Activated naive CD4-positive, alpha-beta T cell (primary cell): Measurements from ENCODE around the gene HELZ.
"Not testable (repeated sequence)": the region's sequence is repeated elsewhere in the genome, so short reads cannot be mapped to it uniquely, and the experiment has no call there.

Experiments used
- DNase-seq, 4 experiments: peaks; one replicate each; lab custom pipeline; 2025; lab: John Stamatoyannopoulos, UW

Gene HELZ

GRCh38 chr17:67113486-67113885, 131.5 kb downstream of the HELZ start:
- no peak for DNase-seq

DNA sequence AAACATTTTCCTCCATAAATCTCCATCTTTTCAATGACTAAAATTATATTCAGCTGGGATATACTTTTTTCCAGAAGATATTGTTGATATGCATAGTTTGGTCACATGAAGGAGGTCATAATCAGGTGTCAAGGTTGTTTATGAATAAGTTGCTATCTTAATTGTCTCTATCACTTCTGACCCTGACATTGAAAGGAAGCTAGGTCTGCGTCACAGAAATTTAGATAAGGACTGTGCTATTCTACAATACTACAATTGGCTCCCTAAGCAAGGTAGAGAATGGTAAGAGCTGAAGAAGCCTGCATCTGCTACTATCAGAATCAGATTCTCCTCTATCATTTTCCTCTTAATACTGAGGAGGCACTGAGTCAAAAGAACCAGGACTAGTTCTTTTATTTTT, 133.2 kb downstream of the HELZ start:
- no peak for DNase-seq

- DNase-seq: no peak
These were observed 133.7 kb downstream of the HELZ start for GRCh38 chr17:67111327-67111726.

- no peak for DNase-seq
These were observed 134.4 kb downstream of the HELZ start for GRCh38 chr17:67110619-67111018.

DNA sequence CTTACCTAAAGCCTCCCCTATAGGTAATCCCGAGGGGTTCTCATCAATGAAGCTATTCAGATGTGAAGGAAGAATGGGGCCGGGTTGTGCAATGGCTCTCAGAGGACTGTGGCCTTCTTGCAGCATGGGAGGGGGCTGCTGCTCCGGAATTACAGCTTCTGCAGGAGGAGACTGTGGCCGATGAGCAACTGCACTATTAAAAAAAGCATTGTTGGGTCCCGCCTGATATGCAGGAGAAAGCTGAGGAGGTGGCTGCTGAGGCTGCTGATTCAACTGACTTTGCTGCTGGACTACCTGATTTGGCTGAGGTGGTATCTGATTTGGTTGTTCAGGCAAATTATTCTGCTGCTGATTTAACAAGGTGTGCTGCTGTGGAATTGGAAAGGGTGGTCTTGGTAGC, 135.9 kb downstream of the HELZ start:
- DNase-seq: no peak

DNA sequence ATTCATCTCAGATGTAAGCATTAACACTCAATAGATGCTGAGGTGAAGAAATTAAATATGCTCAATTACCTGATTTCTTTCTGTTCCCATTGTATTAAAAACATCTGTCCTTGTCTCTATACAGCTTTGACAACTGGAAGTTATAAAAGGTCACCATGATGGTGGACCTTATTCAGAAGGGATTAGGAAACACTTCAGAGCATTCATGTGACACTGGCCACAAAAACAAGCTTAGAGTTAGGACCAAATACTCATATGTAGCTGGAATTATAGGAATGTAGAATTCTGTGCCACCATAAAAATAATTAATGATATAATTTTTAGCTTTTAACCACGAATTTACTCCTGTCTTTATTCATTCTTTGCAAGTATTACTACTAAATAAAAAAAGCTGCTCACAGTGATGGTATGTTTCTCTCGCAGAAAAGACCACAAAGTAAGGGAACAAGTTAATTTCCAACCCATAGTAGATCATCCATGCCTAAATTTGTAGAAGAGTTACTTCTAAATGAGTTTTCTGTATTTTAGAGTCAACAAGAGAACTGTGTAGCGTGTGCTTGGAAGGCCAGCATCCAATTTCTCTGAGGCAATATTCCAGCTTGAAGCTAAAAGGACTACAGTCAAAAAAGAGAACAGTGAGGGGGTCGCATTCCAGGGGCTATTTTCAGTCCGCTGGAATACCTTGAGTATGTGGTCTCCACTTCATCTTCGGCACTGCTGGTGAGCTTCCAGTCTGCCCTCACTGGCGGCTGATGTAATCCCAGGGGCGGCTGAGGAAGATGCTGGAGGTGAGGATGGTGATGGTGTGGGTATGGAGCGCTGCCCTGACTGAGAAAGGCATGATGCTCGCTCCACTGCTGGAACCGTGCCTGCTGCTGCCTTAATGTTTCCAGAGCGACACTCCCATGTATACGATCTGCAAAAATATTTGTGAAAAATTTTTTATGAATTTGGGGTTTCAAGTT, 136.9 kb downstream of the HELZ start:
- no peak for DNase-seq

DNA sequence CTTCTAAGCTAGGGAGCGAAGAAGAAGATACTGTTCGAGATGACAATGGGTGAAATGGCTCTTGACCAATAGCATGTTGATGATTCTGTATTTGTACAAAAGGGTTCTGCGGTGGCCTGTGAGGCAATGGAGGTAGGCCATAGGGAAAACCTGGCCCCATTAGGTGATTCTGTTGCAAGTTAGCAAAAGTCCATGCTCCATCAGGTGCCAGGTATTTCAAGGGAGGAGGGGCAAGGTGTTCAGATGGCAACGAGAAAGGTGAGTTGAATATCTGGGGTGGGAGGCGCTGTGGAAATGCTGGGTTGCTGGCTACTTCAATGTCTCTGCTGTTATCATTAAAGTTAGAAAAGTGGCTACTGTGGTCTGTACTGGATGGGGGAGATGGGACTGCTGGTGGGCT, 137.8 kb downstream of the HELZ start:
- DNase-seq: no peak

DNA sequence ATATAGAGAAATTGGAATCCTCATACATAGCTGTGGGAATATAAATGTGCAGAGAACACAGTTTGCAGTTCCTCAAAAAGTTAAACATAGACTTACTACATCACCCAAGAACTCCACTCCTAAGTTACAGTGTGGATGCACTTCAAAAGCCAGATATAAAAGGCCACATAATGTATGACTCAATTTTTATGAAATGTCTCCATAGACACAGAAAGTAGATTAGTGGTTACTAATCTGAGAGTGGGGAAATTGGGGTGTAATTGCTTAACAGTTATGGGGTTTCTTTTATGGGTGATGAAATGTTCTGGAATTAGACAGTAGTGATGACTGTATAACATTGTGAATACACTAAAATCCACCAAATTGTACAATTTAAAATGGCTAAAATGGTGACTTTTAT, 139.8 kb downstream of the HELZ start:
- no peak for DNase-seq

- not testable (repeated sequence) for DNase-seq
These were observed 140.4 kb downstream of the HELZ start for GRCh38 chr17:67104641-67105040.

DNA sequence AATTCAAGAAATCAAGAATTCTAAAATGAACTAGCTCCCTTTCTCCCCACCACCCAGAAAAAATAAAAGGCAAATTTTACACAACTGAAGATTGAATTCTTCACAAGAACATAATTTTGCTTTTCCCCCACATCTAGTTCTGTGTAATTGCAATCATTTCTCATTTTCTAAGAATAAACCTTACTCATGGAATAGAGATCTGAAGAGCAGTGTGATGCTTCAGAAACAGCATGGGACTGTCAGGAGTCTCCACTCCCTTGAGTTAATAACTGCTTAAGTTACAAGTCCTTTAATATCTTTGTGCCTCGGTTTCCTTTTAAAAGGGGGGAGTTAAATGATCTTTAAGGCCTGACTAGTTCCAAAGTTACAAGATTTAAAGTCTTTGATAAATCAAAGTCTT, 147.0 kb downstream of the HELZ start:
- DNase-seq: no peak

DNA sequence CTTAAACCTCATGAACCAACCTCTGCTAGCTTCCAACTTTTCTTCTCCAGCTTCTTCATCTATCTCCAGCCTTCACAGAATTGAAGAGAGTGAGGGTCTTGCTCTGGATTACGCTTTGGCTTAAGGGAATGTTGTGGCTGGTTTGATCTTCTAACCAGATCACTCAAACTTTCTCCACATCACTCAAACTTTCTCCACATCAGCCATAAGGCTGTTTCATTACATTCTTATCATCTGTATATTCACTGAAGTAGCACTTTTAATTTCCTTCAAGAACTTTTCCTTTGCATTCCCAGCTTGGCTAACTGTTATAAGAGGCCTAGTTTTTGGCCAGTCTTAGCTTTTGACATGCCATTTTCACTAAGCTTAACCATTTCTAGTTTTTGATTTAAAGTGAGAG, 148.4 kb downstream of the HELZ start:
- DNase-seq: no peak

DNA sequence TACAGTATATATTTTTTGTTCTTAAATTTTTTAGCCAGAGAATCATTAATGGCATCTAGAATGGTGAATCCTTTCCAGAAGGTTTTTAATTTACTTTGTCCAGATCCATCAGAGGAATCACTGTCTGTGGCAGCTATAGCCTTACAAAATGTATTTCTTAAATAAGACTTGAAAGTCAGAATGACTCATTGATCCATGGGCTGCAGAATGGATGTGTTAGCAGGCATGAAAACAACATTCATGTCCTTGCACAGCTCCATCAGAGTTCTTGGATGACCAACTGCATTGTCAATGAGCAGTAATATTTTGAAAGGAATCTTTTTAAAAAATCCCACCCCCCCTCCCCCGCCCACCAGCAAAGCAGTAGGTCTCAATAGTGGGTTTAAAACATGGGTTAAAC, 149.2 kb downstream of the HELZ start:
- DNase-seq: no peak

- not testable (repeated sequence) for DNase-seq
These were observed 149.7 kb downstream of the HELZ start for GRCh38 chr17:67095291-67095690.

DNA sequence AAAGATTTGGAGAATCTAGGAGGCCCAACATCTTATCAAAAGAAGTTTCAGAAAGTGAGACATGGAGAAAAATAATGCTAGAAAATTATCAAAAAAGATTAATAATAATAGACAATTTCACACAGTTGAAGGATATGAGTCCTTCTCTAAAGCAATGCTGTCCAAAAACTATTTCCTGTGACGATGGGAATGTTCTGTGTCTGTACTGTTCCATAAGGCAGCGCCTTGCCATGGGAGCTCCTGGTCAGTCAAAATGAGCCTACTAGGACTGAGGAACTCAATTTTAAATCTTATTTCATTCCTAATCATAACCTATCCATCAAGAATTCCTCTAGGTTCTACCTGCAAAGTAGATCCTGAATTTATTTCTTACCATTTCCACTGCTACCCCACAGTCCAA, 151.6 kb downstream of the HELZ start:
- DNase-seq: no peak

- not testable (repeated sequence) for DNase-seq
These were observed 152.3 kb downstream of the HELZ start for GRCh38 chr17:67092710-67093109.

DNA sequence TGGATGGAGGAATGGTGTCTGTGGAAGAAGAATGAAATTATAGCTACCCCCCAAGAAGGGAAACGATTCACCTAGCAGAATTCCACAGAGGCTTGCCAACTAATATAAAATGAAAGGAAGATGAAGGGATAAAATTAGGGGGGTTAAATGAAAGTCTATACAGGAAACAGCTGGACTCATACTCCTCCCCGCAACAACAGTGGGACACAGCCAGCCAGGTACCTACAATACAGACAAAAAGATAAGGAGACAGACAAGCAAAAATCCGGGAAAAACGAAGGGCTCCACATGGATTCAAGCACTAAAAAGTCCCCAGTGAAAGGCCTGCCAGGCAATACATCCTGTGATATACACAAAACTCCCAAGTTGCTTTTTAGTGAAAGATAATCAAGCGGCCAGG, 152.7 kb downstream of the HELZ start:
- no peak for DNase-seq

- no peak for DNase-seq
These were observed 154.7 kb downstream of the HELZ start for GRCh38 chr17:67090341-67090740.

DNA sequence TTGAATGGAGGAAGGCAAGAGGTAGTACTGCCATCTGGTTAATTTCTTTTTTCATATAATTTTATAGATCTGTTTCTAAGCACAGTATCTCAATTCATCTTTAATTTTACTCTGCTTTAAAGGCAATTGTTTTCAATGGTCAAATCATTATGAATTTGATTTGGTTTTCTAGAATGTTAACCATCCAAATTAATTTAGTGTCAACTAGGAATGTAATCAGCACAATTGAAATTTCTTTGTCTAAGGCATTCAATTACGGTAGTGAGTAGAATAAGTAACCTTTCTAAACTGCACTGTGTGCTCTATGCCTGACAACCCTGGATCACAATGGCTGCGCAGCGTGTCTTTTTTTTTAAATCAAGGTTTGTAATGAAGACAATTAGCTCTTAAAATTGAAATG, 156.4 kb downstream of the HELZ start:
- DNase-seq: no peak

DNA sequence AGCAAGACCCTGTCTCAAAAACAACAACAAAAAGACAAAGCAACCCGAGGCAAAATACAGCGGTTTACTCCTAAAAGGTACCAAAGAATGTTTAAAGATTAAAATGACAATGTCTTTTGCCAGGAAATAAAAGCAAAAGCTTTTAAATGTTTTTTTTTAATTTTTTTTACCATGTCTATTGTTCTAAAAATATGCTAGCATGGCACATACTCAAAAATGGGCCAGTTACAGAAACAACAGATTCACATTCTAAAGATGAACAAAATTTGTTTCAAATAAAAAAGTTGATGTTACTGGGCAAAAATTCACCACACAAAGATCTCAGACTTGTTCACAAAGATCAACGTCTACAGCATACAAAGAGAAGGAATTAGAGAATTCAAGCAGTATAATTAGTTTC, 159.6 kb downstream of the HELZ start:
- DNase-seq: no peak

DNA sequence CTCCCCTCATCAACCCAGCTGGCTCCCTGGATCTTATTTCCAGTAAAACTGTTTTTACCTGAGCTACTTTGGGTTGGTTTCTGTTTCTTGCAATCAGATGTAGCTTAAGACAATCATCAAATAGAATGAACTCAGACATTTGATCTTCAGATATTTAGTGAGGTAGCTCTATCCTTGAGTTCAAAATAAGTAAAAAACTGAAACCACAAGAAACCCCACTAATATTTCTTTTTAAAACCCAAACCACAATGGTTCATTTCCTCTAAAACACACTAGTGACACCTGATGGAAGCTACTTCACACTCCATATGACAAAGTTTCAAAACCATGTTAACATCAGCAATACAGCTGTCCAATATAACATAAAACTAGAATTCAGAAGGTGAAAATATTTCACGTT, 162.9 kb downstream of the HELZ start:
- no peak for DNase-seq

DNA sequence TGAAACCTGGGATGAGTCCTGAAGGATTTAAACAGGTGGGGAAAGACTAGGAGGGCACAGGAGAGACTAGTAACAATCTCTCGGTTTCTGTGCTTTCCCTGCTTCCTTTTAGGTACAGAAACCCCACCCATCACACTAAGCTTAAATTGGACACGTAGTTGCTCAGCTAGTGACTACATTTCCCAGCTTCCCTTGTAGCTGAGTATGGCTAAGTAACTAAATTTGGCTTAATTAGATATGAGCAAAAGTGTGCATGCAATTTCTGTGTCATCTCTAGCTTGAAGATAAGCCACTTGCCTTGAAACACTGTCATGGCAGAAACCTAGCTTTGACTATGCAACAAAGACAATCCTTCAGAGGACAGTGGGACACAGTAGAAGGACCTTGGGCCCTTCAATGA, 164.2 kb downstream of the HELZ start:
- no peak for DNase-seq

GRCh38 chr17:67079491-67079890, 165.5 kb downstream of the HELZ start:
- no peak for DNase-seq

GRCh38 chr17:67078292-67078691, 166.7 kb downstream of the HELZ start:
- no peak for DNase-seq

- no peak for DNase-seq
These were observed 168.7 kb downstream of the HELZ start for GRCh38 chr17:67076290-67076689.
